Tibial nerve (tissue), 4 donors: ENCODE measurements around the gene CDON.

ENCODE experiments used
- CTCF ChIP-seq, 5 experiments: fragments of 200-600 bp in 3 of 5; fragments of 450-650 bp in 2 of 5; sonication (generic) in 3 of 5; IDR thresholded peaks; one replicate each; pipeline ENCODE4 v1.5.1; 2016 to 2019; ENCODE audit warnings: antibody characterized with exemption in 5 of 5, mild to moderate bottlenecking in 3 of 5, moderate library complexity in 2 of 5
- EP300 ChIP-seq, 2 donors: sonication (generic); formaldehyde crosslinking; IDR thresholded peaks; one replicate each; pipeline ENCODE4 v1.6.1; 2017; ENCODE audit warnings: antibody characterized with exemption in 2 of 2, mild to moderate bottlenecking in 1 of 2
- POLR2A ChIP-seq, 2 donors: fragments of 450-650 bp; IDR thresholded peaks; one replicate each; pipeline ENCODE4 v1.6.1; 2017; ENCODE audit warnings: antibody characterized with exemption in 2 of 2, mild to moderate bottlenecking in 2 of 2, moderate library complexity in 2 of 2

- TF ChIP-seq CTCF (IDR thresholded peaks at IDR 0.05) (no peak), POLR2A (IDR thresholded peaks at IDR 0.05) (no peak), EP300 (IDR thresholded peaks at IDR 0.05) (no peak)
Observed at GRCh38 chr11:125952973-125953372, 109.7 kb downstream of the CDON start.
